ENCODE measurements around the gene NPPC. TPM values are rescaled to one million over a fixed set of nuclear protein-coding genes. Genes with fewer than 3 reads are reported as not detected.

Gene NPPC
- polyA plus RNA-seq (2011; rRNA removed) (not detected in 2 replicates), polyA plus RNA-seq (2017; fragmentation: RNase III; extraction: RNeasy Plus Mini Kit Qiagen cat#74134 plus additional on column Dnase treatment) (0.12 TPM in 1 of 3 replicates, not detected in the others), polyA minus RNA-seq (2011; rRNA and poly(A)+ RNA removed) (not detected in 2 replicates)
- polyA plus RNA-seq (2012; cell fraction: cytosol; rRNA removed) = 0.19 TPM in 2 replicates
- 0.07 TPM in 1 of 2 replicates, not detected in the other for polyA plus RNA-seq (2012; cell fraction: nucleus; rRNA removed)

- ATAC-seq = peak; percentile 70 to 85
- H3K4me1 ChIP-seq = peaks cover 4% of the 10 kb centered on the region; the same call in 1 of the 3 replicates
- H3K4me2 ChIP-seq = peak within 1 kb of the TSS; percentile 85
- peak; percentile 46 to 72 for DNase-seq (ENCODE audit: low read depth in 1 of 2, low spot score in 1 of 2)
- ChIA-PET CTCF (interaction anchor here (0.8 to 12.7 kb wide), 33 partner anchors 8 to 598 kb away, joined by 3 to 154 read pairs (median 7); no protein-coding TSS in a partner anchor), POLR2A (interaction anchor here (0.9 kb wide), 1 partner anchor 216 kb away, joined by 3 read pairs; no protein-coding TSS in a partner anchor)
- peak within 1 kb of the TSS in 1 of 2 experiments; percentile 69; a peak in 3 of 6 replicates for H3K27ac ChIP-seq
- TF ChIP-seq SREBF2 (IDR thresholded peaks at IDR 0.05) (no peak), ZSCAN20 (CRISPR knock-in tag; IDR thresholded peaks at IDR 0.05) (no peak), RAD21 (conservative IDR thresholded peaks at IDR 0.05 in 1 of 2, IDR thresholded peaks at IDR 0.05 in 1 of 2) (peak; percentile 44 to 61; a peak in 4 of 5 replicates), ESRRA (IDR thresholded peaks at IDR 0.05; ENCODE audit: borderline replicate concordance, low read length) (no peak), ATOH8 (CRISPR knock-in tag; IDR thresholded peaks at IDR 0.05; ENCODE audit: low read depth) (0 out of 2 replicates have a peak, but pooled peaks have one; percentile 19), MAX (IDR thresholded peaks at IDR 0.05) (no peak), E2F6 (IDR thresholded peaks at IDR 0.05; ENCODE audit: borderline replicate concordance, low read depth) (no peak), SMC3 (IDR thresholded peaks at IDR 0.05) (peak; percentile 36; the same call in 2 of the 3 replicates), ZNF302 (CRISPR knock-in tag; IDR thresholded peaks at IDR 0.05) (no peak), HES2 (IDR thresholded peaks at IDR 0.05) (no peak), REST (IDR thresholded peaks at IDR 0.05) (no peak), EHMT2 (IDR thresholded peaks at IDR 0.05; ENCODE audit: low read depth) (no peak), CBX8 (IDR thresholded peaks at IDR 0.05) (no peak), HDAC2 (IDR thresholded peaks at IDR 0.05) (peak; percentile 78; the same call in 1 of the 2 replicates), HOXB5 (CRISPR knock-in tag; IDR thresholded peaks at IDR 0.05) (no peak), HMGXB4 (CRISPR knock-in tag; IDR thresholded peaks at IDR 0.05; ENCODE audit: borderline replicate concordance) (no peak), HEYL (CRISPR knock-in tag; IDR thresholded peaks at IDR 0.05) (no peak), CTCF (IDR thresholded peaks at IDR 0.05) (peak; percentile 47), POLR2A (IDR thresholded peaks at IDR 0.05; ENCODE audit: low read length) (peak; percentile 87), FOSB (CRISPR knock-in tag; IDR thresholded peaks at IDR 0.05) (no peak), ELK1 (IDR thresholded peaks at IDR 0.05; ENCODE audit: low read depth, low read length) (no peak)
- 0% methylated on average over 11 of the region's 54 CpGs for WGBS (ENCODE audit: missing lambda C conversion rate)
- H3K9me3 ChIP-seq = no peaks in the 10 kb centered on the region
- no peak for FAIRE-seq
- H3K4me3 ChIP-seq = peak within 1 kb of the TSS; percentile 47
These were observed at the start of gene NPPC for GRCh38 chr2:231926180-231926741. NPPC (minus strand) TSS chr2:231926396; CDS start chr2:231926249, 147 bp downstream.

Data from A549 (cell line).